Smooth muscle cell of the coronary artery (primary cell): ENCODE data around the gene HCK. TPM values are rescaled to one million over a fixed set of nuclear protein-coding genes. Genes with fewer than 3 reads are reported as not detected.

Source experiments
- total RNA-seq: library from RNA; depleted of rRNA; stranded (reverse); fragments of >200 nt; gene quantifications from 2 replicates; pipeline ENCODE4 v1.2.3, GENCODE V29; 2014; ENCODE audit warnings: low replicate concordance

The HCK gene
- total RNA-seq, result not detected in 2 replicates

GRCh38 chr20:32052090-32052777 is at the start of gene HCK:
TSS of gene HCK (plus strand) at chr20:32052242.

GRCh38 chr20:32010101-32010500 is 41.9 kb upstream of the HCK start, which contains the start of gene CCM2L:
TSS of gene CCM2L (plus strand) at chr20:32010438. CDS start at chr20:32010455, 17 bp downstream.

GRCh38 chr20:32109392-32110172 is 57.5 kb downstream of the HCK start, which contains the start of gene TM9SF4:
TSS of gene TM9SF4 (plus strand) at chr20:32109714. CDS start at chr20:32109741, 27 bp downstream.

Other genes starting within 250 kb of the HCK start
- 1.1 TPM in 1 of 2 replicates, not detected in the other for gene MYLK2, start 232.9 kb upstream of the HCK start, total RNA-seq
- gene FOXS1, start 206.6 kb upstream of the HCK start, total RNA-seq, result 0.35 and 26.9 TPM in 2 replicates
- 0.23 TPM in 1 of 2 replicates, not detected in the other for gene DUSP15, start 181.7 kb upstream of the HCK start, total RNA-seq
- under 0.01 TPM in 1 of 2 replicates, not detected in the other for gene TTLL9, start 181.6 kb upstream of the HCK start, total RNA-seq
- gene PDRG1, start 100.2 kb upstream of the HCK start, total RNA-seq, result 4.4 and 5.3 TPM in 2 replicates
- not detected in 2 replicates for gene XKR7, start 84.1 kb upstream of the HCK start, total RNA-seq
- 0.23 TPM in 1 of 2 replicates, not detected in the other for gene CCM2L, start 41.8 kb upstream of the HCK start, total RNA-seq
- 22.9 and 24.5 TPM in 2 replicates for gene TM9SF4, start 57.5 kb downstream of the HCK start, total RNA-seq
- gene PLAGL2, start 155.5 kb downstream of the HCK start, total RNA-seq, result 0.59 and 1.1 TPM in 2 replicates
- gene POFUT1, start 155.6 kb downstream of the HCK start, total RNA-seq, result 27.4 and 29.1 TPM in 2 replicates
- gene KIF3B, start 225.4 kb downstream of the HCK start, total RNA-seq, result 25.9 and 35.9 TPM in 2 replicates